Measurements from ENCODE around the gene PPP1R10.

Gene PPP1R10

DNA sequence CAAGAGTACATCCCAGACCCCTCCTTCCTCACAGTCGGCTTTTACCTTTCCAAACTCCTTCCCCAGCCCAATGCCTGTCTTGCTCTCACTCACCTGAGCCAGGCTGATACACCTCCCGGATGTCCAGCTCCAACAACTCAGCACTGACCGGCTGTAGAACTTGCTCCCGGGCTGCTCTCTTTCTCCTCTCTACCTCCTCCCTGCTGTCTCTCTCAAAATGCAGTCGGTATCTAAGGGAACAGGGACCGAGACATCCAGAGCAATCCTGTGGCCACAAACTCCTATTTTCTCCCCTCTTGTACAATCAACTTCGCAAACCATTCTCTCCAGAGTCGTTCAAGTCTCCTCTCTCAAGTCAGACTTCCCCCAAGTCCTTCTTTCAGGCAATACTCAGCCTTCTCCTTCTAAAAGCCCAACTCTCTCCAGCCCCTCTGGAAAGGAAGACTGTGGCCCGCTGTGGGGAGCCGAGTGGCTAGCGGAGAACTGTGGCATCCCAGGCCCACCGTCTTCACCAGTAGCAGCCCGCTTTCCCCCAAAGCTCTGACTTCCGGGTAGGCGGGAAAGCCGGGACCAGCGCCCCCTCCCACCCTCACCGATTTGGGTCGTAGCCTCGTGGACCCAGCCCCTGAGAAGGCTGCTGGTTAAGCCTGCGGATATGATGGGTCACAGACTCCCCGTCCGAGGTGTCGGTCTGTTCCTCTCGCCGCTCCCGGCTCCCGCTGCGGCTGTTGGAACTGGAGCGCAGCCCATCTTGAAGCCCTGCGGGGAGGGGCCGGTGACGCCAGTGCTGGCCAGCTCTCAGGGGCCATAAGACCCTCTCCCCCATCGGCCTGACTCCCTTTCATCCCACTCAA, 61.9 kb downstream of the PPP1R10 start:
- DNase-seq, result no peak

- no peak for DNase-seq
Measured at GRCh38 chr6:30554404-30554803, 62.6 kb downstream of the PPP1R10 start.
